A673 (cell line): Measurements from ENCODE around the gene GATB. TPM values are rescaled to one million over a fixed set of nuclear protein-coding genes. Genes with fewer than 3 reads are reported as not detected.

Source experiments
- BruUV-seq: library from RNA; stranded (reverse); fragments of 400-500 nt; replicated peaks from 2 replicates; lab custom pipeline; 2021; lab: Mats Ljungman, UMichigan
- CTCF ChIA-PET: fragments of 300-600 bp; sonication (Branson Sonifier 250); formaldehyde crosslinking; loops from one replicate; lab custom pipeline; 2022; ENCODE audit warnings: antibody characterized with exemption; lab: Charles Lee
- POLR2A ChIA-PET: fragments of 300-600 bp; sonication (Branson Sonifier 250); formaldehyde crosslinking; loops from one replicate; lab custom pipeline; 2022; ENCODE audit warnings: antibody characterized with exemption; ENCODE audit not compliant: low non-redundant PET; lab: Charles Lee
- DNase-seq: peaks from one replicate; pipeline ENCODE4 v3.0.0-alpha.2; 2015; ENCODE audit warnings: low spot score
- H3K27ac ChIP-seq: fragments of 200-600 bp; sonication (generic); 2 replicates; pipeline ENCODE4 v1.5.1; 2016; ENCODE audit warnings: mixed run types, low read depth, mild to moderate bottlenecking, mixed read lengths, antibody characterized with exemption, low read length; ENCODE audit not compliant: poor library complexity, severe bottlenecking
- H3K27me3 ChIP-seq: fragments of 200-600 bp; sonication (generic); replicated peaks from 2 replicates; pipeline ENCODE4 v1.6.1; 2017; ENCODE audit warnings: mixed run types, low read depth, mild to moderate bottlenecking, mixed read lengths, antibody characterized with exemption, low read length; ENCODE audit not compliant: insufficient read depth, poor library complexity
- H3K36me3 ChIP-seq: fragments of 200-600 bp; sonication (generic); 2 replicates; pipeline ENCODE4 v1.6.1; 2016; ENCODE audit warnings: mixed run types, mild to moderate bottlenecking, mixed read lengths, antibody characterized with exemption, low read length; ENCODE audit not compliant: insufficient read depth, poor library complexity, severe bottlenecking
- H3K4me1 ChIP-seq: fragments of 200-600 bp; sonication (generic); 2 replicates; pipeline ENCODE4 v1.6.1; 2017; ENCODE audit warnings: mixed run types, mild to moderate bottlenecking, mixed read lengths, antibody characterized with exemption, low read length; ENCODE audit not compliant: insufficient read depth, poor library complexity, severe bottlenecking
- H3K4me3 ChIP-seq: fragments of 200-600 bp; sonication (generic); 2 replicates; pipeline ENCODE4 v1.5.1; 2016; ENCODE audit warnings: low read depth, mixed run types, mild to moderate bottlenecking, mixed read lengths, low read length; ENCODE audit not compliant: poor library complexity, severe bottlenecking
- H3K9me3 ChIP-seq: fragments of 200-600 bp; sonication (generic); 2 replicates; pipeline ENCODE4 v1.6.1; 2016; ENCODE audit warnings: mixed run types, low read depth, mild to moderate bottlenecking, mixed read lengths, antibody characterized with exemption, low read length; ENCODE audit not compliant: poor library complexity, severe bottlenecking
- EZH2 ChIP-seq: fragments of 200-600 bp; sonication (generic); IDR thresholded peaks from 2 replicates; pipeline ENCODE4 v1.6.1; 2017; ENCODE audit warnings: borderline replicate concordance, low read depth, mild to moderate bottlenecking, mixed read lengths, antibody characterized with exemption, low read length; ENCODE audit not compliant: poor library complexity, severe bottlenecking
- intact Hi-C: fragments of 100-400 bp; cut with micrococcal nuclease; formaldehyde crosslinking; loops from one replicate; pipeline ENCODE4 v1.10.0; 2022; ENCODE audit not compliant: unreplicated experiment
- total RNA-seq: library from RNA; stranded (reverse); gene quantifications from 2 replicates; pipeline ENCODE4 v1.2.3, GENCODE V29; 2021
- TF ChIP-seq, protein P1 (sequence below): fragments of 300-800, 200-600 bp; sonication (generic); conservative IDR thresholded peaks from 2 replicates; pipeline ENCODE4 v1.5.1; 2017; ENCODE audit warnings: low read depth, mild to moderate bottlenecking, antibody characterized with exemption, low read length, moderate library complexity, mixed read lengths

Gene GATB
- total RNA-seq, 1 experiment from 2014 or later, result 23.8 TPM

- intact Hi-C loops, result no loop called here
- H3K4me1 ChIP-seq, result no peaks in the 10 kb centered on the region
- H3K27ac ChIP-seq, result no peak overlapping the region
- no TSS peak for BruUV-seq
- TF ChIP-seq, protein P1, sequence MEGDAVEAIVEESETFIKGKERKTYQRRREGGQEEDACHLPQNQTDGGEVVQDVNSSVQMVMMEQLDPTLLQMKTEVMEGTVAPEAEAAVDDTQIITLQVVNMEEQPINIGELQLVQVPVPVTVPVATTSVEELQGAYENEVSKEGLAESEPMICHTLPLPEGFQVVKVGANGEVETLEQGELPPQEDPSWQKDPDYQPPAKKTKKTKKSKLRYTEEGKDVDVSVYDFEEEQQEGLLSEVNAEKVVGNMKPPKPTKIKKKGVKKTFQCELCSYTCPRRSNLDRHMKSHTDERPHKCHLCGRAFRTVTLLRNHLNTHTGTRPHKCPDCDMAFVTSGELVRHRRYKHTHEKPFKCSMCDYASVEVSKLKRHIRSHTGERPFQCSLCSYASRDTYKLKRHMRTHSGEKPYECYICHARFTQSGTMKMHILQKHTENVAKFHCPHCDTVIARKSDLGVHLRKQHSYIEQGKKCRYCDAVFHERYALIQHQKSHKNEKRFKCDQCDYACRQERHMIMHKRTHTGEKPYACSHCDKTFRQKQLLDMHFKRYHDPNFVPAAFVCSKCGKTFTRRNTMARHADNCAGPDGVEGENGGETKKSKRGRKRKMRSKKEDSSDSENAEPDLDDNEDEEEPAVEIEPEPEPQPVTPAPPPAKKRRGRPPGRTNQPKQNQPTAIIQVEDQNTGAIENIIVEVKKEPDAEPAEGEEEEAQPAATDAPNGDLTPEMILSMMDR, result no peak
- TF ChIP-seq EZH2, result no peak
- no peak overlapping the region for H3K4me3 ChIP-seq
- H3K36me3 ChIP-seq, result no peaks in the 10 kb centered on the region
- no peak for DNase-seq
- POLR2A ChIA-PET, result no interaction called here
- H3K9me3 ChIP-seq, result no peaks in the 10 kb centered on the region
- CTCF ChIA-PET, result no interaction called here
- no peaks in the 10 kb centered on the region for H3K27me3 ChIP-seq
Measured at GRCh38 chr4:151653548-151653918, 107.3 kb downstream of the GATB start.

DNA sequence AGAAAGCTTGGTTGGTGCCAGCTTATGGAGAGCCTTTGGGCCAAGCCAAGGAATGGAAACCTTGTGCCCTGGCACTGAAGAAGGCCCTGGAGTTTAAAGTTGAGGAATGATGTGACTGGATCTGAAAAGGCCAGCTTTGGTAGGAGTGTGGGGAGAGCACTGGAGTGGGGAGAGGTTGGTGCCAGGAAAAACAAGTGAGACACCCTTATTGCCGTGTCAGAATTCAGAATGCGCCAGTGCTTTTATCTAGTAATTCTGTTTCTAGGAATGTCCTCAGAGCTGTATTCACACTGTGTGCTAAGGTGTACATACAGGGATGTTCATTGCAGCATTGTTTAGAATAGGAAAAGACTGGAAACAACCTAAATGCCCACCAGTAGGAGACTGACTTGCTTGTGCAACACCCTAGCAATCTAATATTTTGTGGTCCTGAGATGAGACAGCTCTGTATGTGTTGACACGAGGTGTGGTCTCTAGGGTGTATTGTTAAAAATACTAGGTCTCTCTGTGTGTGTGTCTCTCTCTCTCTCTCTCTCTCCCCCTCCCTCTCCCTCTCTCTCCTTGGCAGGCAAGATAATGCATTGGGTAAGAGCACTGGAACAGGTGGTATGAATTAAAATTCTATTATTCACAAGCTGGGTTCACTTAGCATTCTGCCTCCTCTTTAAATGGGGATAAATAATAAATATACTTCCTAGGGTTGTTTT, 107.8 kb downstream of the GATB start:
- DNase-seq, result no peak
- Histone ChIP-seq H3K4me1 (no peaks in the 10 kb centered on the region), H3K4me3 (no peak overlapping the region), H3K36me3 (no peaks in the 10 kb centered on the region), H3K9me3 (no peaks in the 10 kb centered on the region), H3K27ac (no peak overlapping the region), H3K27me3 (no peaks in the 10 kb centered on the region)
- ChIA-PET POLR2A (no interaction called here), CTCF (no interaction called here)
- TF ChIP-seq, protein P1, result no peak
- no peak for TF ChIP-seq EZH2
- intact Hi-C loops, result no loop called here
- BruUV-seq, result no TSS peak

DNA sequence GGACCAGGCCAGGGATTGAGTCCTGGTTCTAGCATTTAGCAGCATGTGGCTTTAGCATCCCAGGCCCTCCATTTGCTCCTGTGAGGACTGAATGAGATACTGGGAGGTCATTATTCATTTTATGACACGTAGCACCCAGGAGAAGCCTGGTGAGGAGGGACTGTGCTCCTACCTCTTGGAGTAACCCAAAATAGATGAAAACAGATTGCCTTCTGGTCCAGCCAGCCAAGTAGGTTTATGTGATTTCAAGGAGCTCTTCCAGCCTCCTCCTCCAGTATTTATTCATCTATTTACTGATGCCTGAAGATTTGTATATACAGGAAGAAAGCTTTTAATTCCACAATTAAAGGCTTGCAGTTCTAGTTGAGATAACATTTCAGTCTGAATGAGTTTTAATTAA, 109.3 kb downstream of the GATB start:
- no peaks in the 10 kb centered on the region for H3K9me3 ChIP-seq
- H3K4me3 ChIP-seq, result no peak overlapping the region
- intact Hi-C loops, result no loop called here
- POLR2A ChIA-PET, result interaction anchor here (0.7 kb wide), 1 partner anchor 123 kb away, joined by 3 read pairs; no protein-coding TSS in a partner anchor
- TF ChIP-seq, protein P1, result no peak
- no peak for TF ChIP-seq EZH2
- H3K27ac ChIP-seq, result no peak overlapping the region
- H3K36me3 ChIP-seq, result no peaks in the 10 kb centered on the region
- no peaks in the 10 kb centered on the region for H3K27me3 ChIP-seq
- CTCF ChIA-PET, result no interaction called here
- no peak for DNase-seq
- no TSS peak for BruUV-seq
- no peaks in the 10 kb centered on the region for H3K4me1 ChIP-seq
